Spinal cord (tissue), 10 donors: Measurements from ENCODE around the gene PJA1. TPM values are rescaled to one million over a fixed set of nuclear protein-coding genes. Genes with fewer than 3 reads are reported as not detected.

Source experiments
- DNase-seq, 6 donors: peaks; one replicate each; pipeline versions ENCODE4 v3.0.0 to v3.0.0-alpha.2; 2013 to 2015; ENCODE audit warnings: low spot score in 6 of 6, low read depth in 4 of 6
- H3K27ac ChIP-seq: one replicate; pipeline ENCODE4 v1.5.1; 2013; ENCODE audit warnings: low read depth, low read length, control low read depth
- H3K27me3 ChIP-seq: one replicate; pipeline ENCODE4 v1.6.1; 2013; ENCODE audit warnings: low read length; ENCODE audit not compliant: control insufficient read depth, insufficient read depth
- H3K36me3 ChIP-seq: one replicate; pipeline ENCODE4 v1.6.1; 2013; ENCODE audit warnings: low read length; ENCODE audit not compliant: control insufficient read depth, insufficient read depth
- H3K4me1 ChIP-seq: one replicate; pipeline ENCODE4 v1.6.1; 2013; ENCODE audit warnings: low read length; ENCODE audit not compliant: control insufficient read depth, insufficient read depth
- H3K4me3 ChIP-seq: one replicate; pipeline ENCODE4 v1.5.1; 2013; ENCODE audit warnings: low read depth, low read length, control low read depth
- H3K9me3 ChIP-seq: one replicate; pipeline ENCODE4 v1.6.1; 2013; ENCODE audit warnings: low read length; ENCODE audit not compliant: control insufficient read depth, insufficient read depth
- WGBS: methylation state at CpG from one replicate; pipeline ENCODE4 v1.1.5; 2013; ENCODE audit warnings: missing lambda C conversion rate; ENCODE audit not compliant: insufficient coverage; 5-methylcytosine and 5-hydroxymethylcytosine counted together
- polyA plus RNA-seq, 2 donors: library from polyadenylated mRNA; unstranded; fragments of 120-200 nt; gene quantifications; one replicate each; pipeline ENCODE4 v1.2.1, GENCODE V29; 2013; ENCODE audit not compliant: insufficient read length in 2 of 2
- total RNA-seq, 2 donors: library from RNA; depleted of rRNA in 1 of 2; stranded (reverse); fragments of 120-200 nt in 1 of 2; fragments of >200 nt in 1 of 2; gene quantifications; one replicate each; pipeline versions ENCODE4 v1.2.3 to v1.2.4, GENCODE V29; 2013 to 2014
- donor health status: healthy.

The PJA1 gene
- total and polyA plus RNA-seq, 4 donors: 69.4 to 160 (median 120) TPM

GRCh38 chrX:69195192-69195591 is 29.9 kb upstream of the PJA1 start:
- H3K4me3 ChIP-seq: no peak overlapping the region
- no peaks in the 10 kb centered on the region for H3K36me3 ChIP-seq
- no peaks in the 10 kb centered on the region for H3K9me3 ChIP-seq
- no peak for DNase-seq
- no peak overlapping the region for H3K27ac ChIP-seq
- H3K4me1 ChIP-seq: peaks cover 4% of the 10 kb centered on the region
- peaks cover 7% of the 10 kb centered on the region for H3K27me3 ChIP-seq
- WGBS: 65% methylated on average over 6 of the region's 10 CpGs

GRCh38 chrX:69192603-69193002 is 27.4 kb upstream of the PJA1 start:
- 83% methylated on average over 1 of the region's 2 CpGs for WGBS
- DNase-seq: no peak
- H3K27ac ChIP-seq: no peak overlapping the region
- peaks cover 10% of the 10 kb centered on the region for H3K4me1 ChIP-seq
- peaks cover 9% of the 10 kb centered on the region for H3K27me3 ChIP-seq
- no peaks in the 10 kb centered on the region for H3K9me3 ChIP-seq
- no peak overlapping the region for H3K4me3 ChIP-seq
- no peaks in the 10 kb centered on the region for H3K36me3 ChIP-seq

DNA sequence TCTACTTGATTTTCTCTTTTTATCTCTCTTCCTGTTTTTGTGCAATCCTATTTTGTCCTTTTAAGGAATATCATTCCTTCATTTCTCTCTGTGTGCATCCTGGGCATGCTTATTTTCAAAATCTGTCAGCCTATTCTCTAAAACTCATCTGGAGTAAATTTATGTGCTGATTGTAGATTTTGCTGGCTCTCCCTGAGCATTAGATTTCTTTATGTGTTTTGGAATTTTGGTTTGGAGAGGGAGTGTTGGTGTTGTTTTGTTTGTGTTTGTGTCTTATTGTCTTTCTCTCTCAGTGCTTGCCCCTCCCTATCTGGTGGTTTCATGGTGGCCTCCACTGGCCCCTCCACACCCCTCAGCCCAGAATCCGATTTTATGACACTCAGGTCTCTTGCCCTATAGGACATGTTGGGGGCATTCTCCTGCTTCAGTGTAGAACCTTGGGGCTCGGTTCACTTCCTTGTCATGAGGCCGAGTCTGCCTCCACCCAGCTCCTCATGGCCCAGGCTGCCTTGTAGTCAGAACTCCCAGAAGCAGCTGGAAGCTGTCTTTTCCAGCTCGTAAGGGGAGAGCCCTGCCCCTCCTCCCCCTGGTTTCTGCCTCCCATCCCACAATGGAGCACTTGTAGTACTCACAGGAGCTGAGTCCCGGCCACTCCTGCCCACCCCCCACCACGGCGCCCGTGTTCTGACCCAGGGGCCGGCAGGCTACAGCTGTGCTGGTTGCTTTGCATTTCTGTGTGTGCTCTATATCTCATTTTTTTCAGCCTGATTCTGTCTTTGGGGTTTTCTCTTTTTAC is 24.5 kb upstream of the PJA1 start:
- H3K36me3 ChIP-seq: no peaks in the 10 kb centered on the region
- peak in 2 of 6 donors; percentile 59 to 60 for DNase-seq
- no peak overlapping the region for H3K4me3 ChIP-seq
- peaks cover 7% of the 10 kb centered on the region for H3K27me3 ChIP-seq
- peak overlapping the region; percentile 31 for H3K27ac ChIP-seq
- 38% methylated on average over 7 of the region's 9 CpGs for WGBS
- H3K9me3 ChIP-seq: no peaks in the 10 kb centered on the region
- peaks cover 6% of the 10 kb centered on the region for H3K4me1 ChIP-seq

DNA sequence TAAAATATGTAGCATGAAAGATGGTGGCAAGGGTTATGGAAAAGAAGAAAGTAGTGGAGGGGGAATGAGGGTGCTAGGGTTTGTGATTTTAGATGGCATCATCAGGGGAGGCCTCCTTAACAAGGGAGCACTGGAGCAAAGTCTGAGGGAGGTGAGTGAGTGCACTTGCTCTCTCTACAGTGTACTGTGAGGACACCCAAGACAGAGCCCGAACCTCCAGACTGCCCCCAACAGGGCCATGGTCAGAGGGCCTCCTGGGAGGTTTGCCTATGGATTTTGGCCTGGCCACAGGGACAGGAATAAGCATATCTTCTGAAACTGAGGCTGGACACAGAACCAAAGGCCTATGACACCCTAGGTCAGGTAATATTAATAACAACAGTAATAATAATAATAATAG is 21.4 kb upstream of the PJA1 start:
- H3K9me3 ChIP-seq: no peaks in the 10 kb centered on the region
- H3K4me3 ChIP-seq: no peak overlapping the region
- peaks cover 2% of the 10 kb centered on the region for H3K27me3 ChIP-seq
- H3K27ac ChIP-seq: no peak overlapping the region
- DNase-seq: no peak
- WGBS: no CpG with 5 or more reads among the region's 1 CpG
- peaks cover 6% of the 10 kb centered on the region for H3K4me1 ChIP-seq
- no peaks in the 10 kb centered on the region for H3K36me3 ChIP-seq

GRCh38 chrX:69185886-69186285 is 20.6 kb upstream of the PJA1 start:
- Histone ChIP-seq H3K4me3 (no peak overlapping the region), H3K36me3 (no peaks in the 10 kb centered on the region), H3K27me3 (peaks cover 2% of the 10 kb centered on the region), H3K9me3 (no peaks in the 10 kb centered on the region), H3K4me1 (peaks cover 6% of the 10 kb centered on the region), H3K27ac (no peak overlapping the region)
- no peak for DNase-seq
- 60% methylated on average over 1 of the region's 2 CpGs for WGBS

DNA sequence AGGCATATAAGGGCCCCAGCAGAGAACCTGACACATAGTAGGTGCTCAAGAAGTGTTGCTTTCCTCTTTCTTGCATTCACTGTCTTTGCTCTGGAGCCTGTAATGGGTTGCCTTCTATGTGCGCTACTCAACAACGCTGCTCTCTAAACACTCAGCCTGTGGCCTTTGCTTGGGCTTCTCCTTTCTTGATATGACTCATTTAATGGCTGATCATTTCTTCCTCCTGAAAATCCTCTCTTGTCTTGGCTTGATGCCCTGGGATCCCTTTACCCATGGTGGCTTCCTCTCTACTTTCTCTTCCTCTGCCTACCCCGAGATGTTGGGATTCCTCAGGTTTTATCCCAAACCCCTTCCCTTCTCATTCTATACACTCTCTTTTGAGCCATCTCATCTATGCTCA is 19.9 kb upstream of the PJA1 start:
- H3K27ac ChIP-seq: no peak overlapping the region
- peaks cover 2% of the 10 kb centered on the region for H3K27me3 ChIP-seq
- no peaks in the 10 kb centered on the region for H3K9me3 ChIP-seq
- no peak for DNase-seq
- H3K4me3 ChIP-seq: no peak overlapping the region
- H3K36me3 ChIP-seq: no peaks in the 10 kb centered on the region
- 91% methylated on average over 3 of the region's 3 CpGs for WGBS
- H3K4me1 ChIP-seq: peaks cover 7% of the 10 kb centered on the region

- Histone ChIP-seq H3K27me3 (peaks cover 2% of the 10 kb centered on the region), H3K4me3 (no peak overlapping the region), H3K36me3 (no peaks in the 10 kb centered on the region), H3K9me3 (no peaks in the 10 kb centered on the region), H3K27ac (no peak overlapping the region), H3K4me1 (peaks cover 17% of the 10 kb centered on the region)
- no peak for DNase-seq
- WGBS: 75% methylated on average over 4 of the region's 4 CpGs
These were observed 17.6 kb upstream of the PJA1 start for GRCh38 chrX:69182818-69183380.

- Histone ChIP-seq H3K4me1 (peaks cover 17% of the 10 kb centered on the region), H3K9me3 (no peaks in the 10 kb centered on the region), H3K27ac (no peak overlapping the region), H3K36me3 (no peaks in the 10 kb centered on the region), H3K27me3 (peaks cover 3% of the 10 kb centered on the region), H3K4me3 (no peak overlapping the region)
- 10% methylated on average over 4 of the region's 12 CpGs for WGBS
- DNase-seq: peak in 4 of 6 donors; percentile 43 to 97 (median 76)
These were observed 14.2 kb upstream of the PJA1 start for GRCh38 chrX:69179380-69179911.

DNA sequence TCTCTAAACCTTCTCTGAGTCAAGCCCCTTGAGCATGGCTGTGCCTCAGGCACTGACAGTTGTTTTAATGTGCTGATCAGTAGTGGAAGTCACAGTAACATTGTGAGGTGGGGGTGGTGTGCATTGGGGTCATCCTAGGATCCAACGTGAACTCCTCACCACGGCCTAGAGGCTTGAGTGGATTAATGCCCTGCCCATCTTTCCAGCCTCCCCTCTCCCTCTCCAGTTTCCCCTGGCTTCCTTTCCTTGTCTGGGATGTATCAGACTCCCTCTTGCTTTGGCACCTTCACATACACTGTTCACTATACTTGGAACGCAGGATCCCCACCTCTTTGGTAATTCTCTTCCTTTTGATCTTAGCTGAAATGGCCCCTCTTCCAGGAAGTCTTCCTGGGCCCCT is 13.3 kb upstream of the PJA1 start:
- no peak for DNase-seq
- Histone ChIP-seq H3K4me1 (peaks cover 17% of the 10 kb centered on the region), H3K27ac (no peak overlapping the region), H3K27me3 (peaks cover 3% of the 10 kb centered on the region), H3K36me3 (no peaks in the 10 kb centered on the region), H3K4me3 (no peak overlapping the region), H3K9me3 (no peaks in the 10 kb centered on the region)
- 82% methylated on average over 3 of the region's 3 CpGs for WGBS
